ENCODE data around the gene PROC.

PROC gene

DNA sequence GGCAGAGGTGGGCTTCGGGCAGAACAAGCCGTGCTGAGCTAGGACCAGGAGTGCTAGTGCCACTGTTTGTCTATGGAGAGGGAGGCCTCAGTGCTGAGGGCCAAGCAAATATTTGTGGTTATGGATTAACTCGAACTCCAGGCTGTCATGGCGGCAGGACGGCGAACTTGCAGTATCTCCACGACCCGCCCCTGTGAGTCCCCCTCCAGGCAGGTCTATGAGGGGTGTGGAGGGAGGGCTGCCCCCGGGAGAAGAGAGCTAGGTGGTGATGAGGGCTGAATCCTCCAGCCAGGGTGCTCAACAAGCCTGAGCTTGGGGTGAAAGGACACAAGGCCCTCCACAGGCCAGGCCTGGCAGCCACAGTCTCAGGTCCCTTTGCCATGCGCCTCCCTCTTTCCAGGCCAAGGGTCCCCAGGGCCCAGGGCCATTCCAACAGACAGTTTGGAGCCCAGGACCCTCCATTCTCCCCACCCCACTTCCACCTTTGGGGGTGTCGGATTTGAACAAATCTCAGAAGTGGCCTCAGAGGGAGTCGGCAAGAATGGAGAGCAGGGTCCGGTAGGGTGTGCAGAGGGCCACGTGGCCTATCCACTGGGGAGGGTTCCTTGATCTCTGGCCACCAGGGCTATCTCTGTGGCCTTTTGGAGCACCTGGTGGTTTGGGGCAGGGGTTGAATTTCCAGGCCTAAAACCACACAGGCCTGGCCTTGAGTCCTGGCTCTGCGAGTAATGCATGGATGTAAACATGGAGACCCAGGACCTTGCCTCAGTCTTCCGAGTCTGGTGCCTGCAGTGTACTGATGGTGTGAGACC lies at the start of gene PROC:
Gene PROC, plus strand, starts transcription at position 128 of the 812 bp plus-strand sequence. CDS start 1,516 bp downstream, outside the sequence.
- no peak for DNase-seq (ENCODE audit: low read depth)

DNA sequence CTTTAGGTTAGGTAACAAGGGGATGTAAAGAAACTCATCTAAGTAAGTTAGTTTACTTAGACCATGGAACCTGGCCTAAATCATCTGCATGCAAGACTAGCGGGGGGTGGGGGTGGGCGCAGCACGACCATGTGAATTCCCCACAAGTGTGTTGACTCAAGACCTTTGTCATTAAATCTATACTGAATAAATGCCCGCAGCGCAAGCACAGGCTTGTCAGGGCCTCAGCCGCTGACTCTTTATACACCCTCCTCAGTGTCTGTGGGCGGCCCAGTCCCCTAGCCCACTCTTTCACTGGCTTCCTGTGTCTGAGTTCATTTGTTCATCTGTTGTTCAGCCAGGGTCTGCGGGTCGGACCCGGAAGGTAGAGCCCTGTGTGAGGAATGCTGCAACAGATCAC lies 48.2 kb upstream of the PROC start:
- no peak for DNase-seq (ENCODE audit: low read depth)

DNA sequence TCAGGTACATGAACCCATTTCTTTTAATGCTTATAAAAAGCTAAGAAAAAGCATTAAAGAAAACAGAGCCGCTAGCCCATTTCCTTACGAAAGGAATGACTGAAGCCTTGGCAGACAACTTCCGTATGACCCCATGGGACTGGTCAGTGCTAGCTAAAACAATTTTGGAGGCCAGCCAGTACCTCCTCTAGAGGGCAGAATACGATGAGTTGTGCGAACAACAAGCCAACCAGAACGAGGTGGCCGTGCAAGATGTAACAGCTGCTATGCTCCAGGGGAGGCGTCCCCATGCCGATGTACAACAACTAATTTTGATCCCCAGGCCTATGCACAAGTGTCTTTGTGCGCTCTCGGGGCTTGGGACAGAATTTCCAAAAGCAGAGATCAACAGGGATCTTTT lies 47.2 kb upstream of the PROC start:
- peak; percentile 58 for DNase-seq (ENCODE audit: low read depth)

DNA sequence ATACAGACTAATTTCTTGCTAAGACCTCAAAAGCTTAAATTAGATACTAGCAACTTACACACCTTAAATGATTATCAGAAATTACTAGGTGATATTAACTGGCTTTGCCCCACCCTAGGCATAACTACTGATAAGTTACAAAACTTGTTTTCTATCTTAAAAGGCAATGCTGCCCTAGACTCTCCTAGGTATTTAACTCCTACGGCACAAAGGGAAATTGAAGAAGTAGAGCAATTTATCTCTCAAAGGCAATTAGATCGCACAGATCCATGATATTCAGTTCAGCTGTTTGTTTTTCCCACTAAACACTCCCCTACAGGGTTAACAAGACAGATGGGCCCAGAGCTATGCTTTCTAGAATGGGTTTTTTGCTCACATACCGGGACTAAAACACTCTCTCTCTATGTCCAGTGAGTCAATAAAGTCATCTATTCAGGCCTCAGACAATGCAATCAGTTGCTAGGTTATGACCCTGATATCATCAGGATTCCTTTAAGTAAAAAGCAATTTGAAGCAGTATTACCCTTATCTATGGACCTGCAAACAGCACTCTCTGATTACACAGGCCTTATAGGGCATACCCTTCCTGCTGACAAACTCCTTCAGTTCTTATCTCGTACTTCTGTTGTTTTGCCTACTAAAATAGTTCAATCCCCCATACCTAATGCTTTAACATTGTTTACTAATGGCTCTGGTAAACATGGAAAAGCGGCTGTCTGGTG lies 44.7 kb upstream of the PROC start:
- DNase-seq (ENCODE audit: low read depth) = no peak

DNA sequence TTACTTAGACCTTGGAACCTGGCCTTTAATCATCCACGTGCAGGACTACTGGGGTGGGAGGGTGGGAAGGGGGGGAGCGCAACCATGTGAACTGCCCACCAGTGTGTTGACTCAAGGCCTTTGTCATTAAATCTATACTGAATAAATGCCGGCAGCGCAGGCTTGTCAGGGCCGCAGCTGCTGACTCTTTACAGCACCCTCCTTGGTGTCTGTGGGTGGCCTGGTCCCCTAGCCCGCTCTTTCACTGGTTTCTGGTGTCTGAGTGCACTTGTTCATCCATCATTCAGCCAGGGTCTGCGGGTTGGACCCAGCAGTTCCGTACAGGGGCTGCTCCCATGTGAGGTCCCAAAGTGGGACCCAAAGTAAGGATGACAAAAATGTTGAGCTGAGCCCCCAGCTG lies 42.0 kb upstream of the PROC start:
- DNase-seq (ENCODE audit: low read depth) = no peak

DNA sequence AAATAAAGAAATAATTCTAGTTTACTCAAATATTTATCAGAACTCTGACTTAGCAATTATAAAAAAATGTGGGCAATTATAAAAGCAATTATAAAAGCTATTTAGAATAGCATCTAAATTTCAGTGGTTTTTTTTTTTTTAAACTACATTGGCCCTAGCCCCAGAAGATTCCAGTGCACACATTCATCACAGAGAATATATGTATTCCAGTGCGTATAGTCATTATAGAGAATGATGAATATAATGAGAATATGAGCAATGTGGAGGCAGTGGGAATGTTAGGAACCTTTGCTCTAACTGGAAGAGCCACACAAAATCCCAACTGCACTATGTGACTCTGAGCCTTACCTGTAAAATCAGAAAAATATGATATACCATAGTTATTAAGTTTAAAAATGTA lies 41.0 kb upstream of the PROC start:
- DNase-seq (ENCODE audit: low read depth) = no peak

DNA sequence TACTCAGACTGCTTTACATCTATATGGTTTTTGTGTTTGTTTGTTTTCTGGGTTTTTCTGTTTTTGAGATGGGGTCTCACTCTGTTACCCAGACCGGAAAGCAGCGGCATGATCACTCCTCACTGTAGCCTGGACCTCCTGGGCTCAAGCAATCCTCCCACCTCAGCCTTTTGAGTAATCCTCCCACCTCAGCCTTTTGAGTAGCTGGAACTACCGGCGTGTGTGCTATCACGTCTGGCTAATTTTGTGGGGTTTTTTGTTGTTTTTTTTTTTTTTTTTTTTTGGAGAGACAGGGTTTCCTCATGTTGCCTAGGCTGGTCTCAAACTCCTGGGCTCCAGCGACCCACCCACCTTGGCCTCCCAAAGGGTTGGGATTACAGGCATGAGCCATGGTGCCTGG lies 39.5 kb upstream of the PROC start:
- no peak for DNase-seq (ENCODE audit: low read depth)

DNA sequence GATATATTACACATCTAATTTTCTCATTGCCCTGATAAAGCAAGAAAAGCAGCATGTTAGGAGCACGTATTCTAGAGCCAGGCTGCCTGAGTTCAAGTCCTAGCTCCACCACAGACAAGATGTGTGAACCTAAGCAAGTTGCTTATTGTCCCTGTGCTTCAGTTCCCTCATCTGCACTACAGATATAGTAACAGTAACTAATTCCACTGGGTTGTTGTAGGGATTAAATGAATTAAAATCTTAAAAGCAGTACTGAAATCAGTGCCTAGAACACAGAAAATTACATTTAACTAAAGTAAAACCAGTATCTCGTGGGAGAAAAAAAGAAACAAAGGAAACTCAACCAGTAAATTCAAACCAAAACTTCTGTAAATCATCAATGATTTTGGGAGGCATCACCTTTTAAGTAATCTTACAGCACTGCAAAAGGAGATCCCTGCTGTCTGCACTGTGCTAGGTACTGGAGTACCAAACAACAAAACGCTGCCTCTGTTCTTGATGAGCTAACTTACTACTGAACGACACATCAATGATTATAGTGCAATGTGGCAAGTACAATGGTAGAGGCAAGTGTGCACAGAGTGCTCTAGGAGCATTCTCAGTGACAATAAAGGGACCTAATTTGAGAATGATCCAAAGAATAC lies 38.4 kb upstream of the PROC start:
- no peak for DNase-seq (ENCODE audit: low read depth)

DNA sequence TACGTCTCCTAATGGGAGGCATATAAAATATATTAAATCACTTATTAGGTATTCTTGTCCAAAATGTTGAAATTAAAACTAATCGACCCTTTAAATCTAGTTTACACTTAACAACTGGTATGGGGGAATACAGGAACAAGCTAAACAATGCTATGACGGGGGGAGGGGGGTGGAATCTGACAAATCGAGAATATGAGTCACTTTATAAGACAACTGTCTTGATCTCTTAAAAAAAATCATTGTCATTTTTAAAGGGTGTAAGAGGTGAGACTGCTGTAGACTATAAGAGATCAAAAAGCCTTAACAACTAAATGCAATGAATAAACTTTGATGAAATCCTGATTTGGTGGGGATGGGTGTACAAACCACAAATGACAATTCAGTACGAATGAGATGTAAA lies 36.5 kb upstream of the PROC start:
- DNase-seq (ENCODE audit: low read depth) = no peak

DNA sequence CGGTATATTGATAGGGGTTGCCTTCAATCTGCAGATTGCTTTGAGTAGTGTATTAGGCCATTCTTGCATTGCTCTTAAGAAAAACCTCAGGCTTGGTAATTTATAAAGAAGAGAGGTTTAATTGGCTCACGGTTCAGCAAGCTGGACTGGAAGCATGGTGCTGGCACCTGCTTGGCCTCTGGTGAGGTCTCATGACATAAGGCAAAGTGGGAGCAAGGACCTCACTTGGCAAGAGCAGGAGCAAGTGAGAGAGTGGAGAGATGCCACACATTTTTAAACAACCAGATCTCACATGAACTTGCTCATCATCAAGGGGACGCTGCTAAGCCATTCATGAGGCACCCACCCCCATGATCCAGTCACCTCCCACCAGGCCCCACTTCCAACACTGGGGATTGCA lies 35.4 kb upstream of the PROC start:
- DNase-seq (ENCODE audit: low read depth) = no peak

DNA sequence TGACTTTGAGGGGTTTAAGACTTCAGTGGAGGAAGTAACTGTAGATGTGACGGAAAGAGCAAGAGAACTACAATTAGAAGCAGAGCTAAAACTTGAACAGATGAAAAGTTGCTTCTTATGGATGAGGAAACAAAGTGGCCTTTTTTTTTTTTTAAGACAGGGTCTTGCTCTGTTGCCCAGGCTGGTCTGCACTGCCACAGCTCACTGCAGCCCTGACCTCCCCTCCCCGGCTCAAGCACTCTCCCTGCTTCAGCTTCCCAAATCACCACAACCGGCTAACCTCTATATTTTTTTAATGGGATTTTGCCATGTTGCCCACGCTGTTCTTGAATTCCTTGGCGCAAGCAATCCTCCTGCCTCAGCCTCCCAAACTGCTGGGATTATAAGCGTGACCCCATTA lies 33.7 kb upstream of the PROC start:
- no peak for DNase-seq (ENCODE audit: low read depth)

DNA sequence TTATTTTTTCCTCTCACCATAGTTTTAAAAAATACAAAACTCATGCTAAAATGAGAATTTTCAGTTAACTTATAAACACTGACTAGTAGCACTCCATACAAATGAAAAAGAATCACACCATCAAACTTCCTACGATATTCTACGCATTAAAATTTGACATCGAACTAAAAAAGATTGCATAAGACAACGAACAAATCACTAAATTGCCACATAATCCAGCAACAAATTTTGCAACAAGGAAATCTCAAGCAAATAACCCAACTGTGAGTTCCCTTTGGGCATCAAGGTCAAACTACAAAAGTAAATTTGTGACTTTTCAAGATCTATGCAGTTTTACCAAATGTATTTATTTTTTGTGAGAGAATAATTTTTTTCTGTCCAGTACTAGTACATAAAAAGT lies 32.0 kb upstream of the PROC start:
- DNase-seq (ENCODE audit: low read depth) = no peak

DNA sequence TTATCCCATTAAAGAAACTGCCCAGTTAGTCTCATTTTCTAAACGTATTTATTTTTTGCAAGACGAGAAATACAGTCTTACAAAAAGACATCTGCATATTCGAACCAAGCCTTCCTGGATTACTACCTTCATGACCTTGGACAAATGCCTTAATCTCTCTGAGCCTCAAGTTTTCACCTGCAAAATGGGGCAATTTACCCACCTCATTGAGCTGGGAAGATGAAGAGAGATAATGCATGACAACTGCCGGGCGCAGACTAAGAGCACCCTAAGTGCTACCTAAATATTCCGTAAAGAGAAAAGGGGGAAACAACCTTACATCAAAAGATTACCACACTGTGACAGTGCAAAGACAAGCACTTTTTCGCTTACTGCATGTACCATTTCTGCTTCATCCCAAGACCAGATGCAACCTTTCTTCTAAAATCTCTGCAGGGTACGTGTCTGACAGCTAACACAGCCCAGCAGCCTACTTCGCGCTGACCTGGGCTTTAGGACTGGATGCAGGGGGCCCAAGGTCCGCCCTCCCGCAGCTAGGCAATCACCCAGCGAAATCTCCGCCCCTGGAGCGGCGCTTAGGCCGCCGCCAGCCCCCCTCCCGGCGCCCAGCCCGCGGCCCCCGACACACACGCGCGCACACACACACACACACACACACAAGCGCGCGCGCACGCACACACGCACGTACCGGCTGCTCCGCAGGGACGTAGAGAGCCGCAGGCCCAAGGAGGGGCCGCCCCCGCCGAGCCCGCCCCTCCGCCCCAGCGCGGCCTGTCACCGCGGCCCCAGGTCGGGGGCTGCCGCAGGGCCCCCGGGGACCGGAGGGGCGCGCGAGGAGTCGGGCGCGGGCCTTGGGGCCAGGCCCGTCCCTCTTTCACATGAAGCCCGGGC lies 31.2 kb upstream of the PROC start:
- DNase-seq (ENCODE audit: low read depth) = peak; percentile 69

DNA sequence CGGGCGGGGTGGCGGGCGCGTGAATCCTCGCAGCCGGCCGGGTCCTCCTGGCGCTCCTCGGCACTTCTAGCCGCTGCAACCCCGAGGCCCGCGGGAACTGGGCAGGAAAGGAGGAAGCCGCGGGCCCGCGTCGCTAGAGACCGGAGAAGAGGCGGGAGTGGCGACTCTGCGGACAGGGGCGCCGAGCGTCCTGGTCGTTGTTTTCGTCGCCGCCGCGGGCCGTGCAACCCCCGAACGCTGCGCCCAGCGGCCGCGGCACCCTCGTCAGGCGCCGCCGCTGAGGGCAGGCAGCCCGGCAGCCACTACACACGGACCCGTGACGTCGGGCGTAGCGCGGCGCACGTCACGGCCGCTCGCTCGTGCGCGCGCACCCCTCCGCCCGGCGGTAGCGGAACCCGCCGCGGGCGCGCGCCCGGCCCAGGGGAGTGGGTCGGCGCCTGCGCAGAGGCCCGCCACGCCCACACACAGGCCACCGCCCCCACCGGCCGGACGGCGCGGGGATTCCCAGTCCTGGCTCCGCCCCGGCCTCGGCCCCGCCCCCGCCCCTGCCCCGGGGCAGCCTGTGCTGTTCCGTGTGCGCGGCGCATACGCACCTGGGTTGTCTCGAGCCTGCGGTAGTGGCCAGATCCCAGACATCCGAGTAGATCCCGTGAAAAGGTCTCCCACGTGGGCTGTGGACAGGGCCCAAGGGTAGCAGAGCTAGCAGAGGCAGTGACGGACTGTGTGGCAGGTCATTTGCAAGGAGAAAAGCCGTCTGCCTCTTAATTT lies 30.4 kb upstream of the PROC start, which contains the start of gene MAP3K2:
Gene MAP3K2, minus strand, starts transcription at position 321 of the 768 bp plus-strand sequence. CDS start 44,846 bp downstream, outside the sequence.
- peak; percentile 79 for DNase-seq (ENCODE audit: low read depth)

DNA sequence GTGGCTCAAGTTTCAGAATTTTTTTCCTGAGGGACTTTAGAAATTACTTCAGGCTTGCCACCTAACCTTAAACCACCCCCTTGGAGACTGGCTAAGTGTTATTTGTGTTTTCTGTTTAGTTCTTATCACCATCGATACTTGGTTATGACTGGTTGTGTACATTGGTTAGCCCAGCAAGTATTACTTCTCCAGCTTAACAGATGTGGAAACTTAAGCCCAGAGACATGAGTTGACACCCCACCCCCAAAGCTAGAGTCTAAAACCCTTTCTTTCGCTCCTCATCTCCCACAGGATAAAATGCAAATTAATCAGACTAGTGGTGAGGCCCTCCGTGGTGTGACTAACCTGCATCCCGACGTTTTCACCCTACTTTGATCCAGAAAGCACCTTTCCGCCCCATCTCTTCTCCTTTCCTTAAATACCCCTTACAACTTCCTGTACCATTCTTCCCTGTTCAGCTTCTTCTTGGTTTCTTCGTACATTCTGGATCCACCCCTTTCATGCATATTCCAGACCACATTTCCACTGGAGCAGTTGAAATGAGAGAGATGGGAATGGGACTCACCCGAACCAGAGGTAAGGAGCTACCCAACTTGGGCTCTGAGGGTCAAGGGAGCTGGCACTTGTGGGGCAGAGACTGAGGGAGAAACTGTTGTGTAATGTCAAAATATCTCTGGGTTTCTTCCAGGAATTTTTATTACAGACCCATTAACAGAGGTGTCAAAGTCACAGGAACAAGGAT lies 29.6 kb upstream of the PROC start:
- DNase-seq (ENCODE audit: low read depth) = no peak

DNA sequence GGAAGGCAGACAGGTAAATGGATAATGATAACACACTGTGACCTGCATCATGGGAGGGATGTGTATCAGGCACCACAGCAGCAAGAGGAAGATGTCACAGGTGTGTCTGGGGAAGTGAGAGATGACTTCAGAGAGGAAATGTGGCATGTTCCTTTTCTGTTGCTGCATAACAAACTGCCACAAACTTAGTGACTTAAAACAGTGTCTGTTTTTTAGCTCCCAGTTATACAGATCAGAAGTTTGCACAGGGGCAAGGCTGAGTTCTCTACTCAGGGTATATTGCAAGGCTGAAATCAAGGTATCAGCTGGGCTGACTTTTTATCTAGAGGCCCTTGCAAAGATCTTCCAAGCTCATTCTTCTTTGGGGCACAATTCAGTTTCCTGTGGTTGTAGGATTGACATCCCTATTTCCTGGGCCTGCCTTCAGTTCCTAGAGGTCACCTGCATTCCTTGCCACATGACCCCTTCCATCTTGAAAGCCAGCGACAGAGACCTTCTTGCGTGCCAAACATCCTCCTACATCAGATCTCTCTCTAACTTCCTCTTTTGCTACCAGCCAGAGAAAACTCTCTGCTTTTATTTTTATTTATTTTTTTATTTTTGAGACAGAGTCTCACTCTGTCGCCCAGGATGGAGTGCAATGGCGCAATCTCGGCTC lies 28.3 kb upstream of the PROC start:
- DNase-seq (ENCODE audit: low read depth) = no peak

DNA sequence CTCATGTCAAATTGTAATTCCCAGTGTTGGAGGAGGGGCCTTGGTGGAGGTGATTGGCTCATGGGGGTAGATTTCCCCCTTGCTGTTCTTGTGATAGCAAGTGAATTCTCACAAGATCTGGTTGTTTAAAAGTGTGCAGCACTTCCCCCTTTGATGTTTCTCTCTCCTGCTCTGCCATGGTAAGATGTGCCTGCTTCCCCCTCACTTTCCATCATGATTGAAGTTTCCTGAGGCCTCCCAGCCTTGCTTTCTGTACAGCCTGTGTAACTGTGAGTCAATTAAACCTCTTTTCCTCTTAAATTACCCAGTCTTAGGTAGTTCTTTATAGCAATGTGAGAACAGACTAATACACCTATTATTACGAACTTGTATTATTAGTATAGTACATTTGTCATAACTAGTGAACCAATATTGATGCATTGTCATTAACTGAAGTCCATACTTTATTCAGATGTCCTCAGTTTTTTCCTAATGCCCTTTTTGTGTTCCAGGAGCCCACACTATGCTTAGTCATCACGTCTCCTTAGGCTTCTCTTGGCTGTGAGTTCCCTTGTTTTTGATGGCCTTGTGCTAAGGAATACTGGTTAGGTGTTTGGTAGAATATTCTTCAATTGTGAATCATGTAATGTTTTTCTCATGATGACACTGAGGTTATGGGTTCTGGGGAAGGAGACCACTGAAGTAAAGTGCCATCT lies 25.9 kb upstream of the PROC start:
- DNase-seq (ENCODE audit: low read depth) = no peak

DNA sequence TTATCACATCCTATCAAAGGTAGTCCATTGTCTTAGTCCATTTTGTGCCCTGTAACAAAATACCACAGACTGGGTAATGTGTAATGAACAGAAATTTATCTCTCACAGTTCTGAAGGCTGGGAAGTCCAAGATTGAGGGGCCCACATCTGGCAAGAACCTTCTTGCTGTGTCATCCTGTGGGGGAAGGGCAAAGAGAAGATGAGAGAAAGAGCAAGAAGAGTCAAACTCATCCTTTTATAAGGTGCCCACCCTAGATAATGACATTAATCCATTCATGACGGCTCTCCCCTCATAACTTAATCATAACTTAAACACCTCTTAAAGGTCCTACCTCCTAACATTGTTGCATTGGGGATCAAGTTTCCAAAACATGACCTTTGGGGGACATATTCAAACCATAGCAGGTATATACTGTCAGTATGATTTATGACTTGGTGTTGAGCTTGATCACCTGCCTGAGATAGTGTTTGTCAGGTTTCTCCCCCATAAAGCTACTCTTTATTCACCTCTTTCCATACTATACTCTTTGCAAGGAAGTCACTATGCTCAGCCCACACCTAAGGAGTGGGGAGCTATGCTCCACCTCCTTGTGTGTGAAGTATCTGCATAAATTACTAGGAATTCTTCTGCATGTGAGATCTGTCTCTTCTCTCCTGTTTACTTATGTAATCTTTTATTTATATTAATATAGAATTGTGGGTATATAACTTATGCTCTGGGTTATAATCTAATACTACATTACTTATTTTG lies 25.2 kb upstream of the PROC start:
- no peak for DNase-seq (ENCODE audit: low read depth)

DNA sequence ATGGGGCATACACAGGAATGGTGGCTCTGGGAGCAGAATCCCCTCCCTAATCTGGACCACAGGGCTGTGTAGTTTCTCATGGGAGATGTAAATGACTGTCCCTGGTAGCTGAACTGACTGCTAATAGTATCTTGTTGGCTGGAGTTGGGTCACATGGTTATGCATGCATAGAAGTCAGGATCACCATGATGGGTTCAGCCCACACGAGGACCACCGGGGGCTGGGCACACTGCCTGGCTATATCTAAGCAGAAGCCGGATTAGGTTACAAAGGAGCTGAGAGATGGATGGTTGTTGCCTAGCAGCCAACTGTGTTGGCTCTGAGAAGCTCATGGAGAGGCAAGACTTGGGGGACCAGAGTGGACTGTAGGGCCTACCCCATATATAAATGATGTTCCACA lies 23.7 kb upstream of the PROC start:
- no peak for DNase-seq (ENCODE audit: low read depth)
